PC-3 (cell line): Measurements from ENCODE around the gene CARD10.

Experiments
- CTCF ChIP-seq: fragments of 300-600 bp; sonication (generic); conservative IDR thresholded peaks from 2 replicates; pipeline ENCODE4 v1.5.1; 2017; ENCODE audit warnings: antibody characterized with exemption, low read depth, mild to moderate bottlenecking, low read length
- EZH2 ChIP-seq: fragments of 300-600 bp; sonication (generic); IDR thresholded peaks from one replicate; pipeline ENCODE4 v1.6.1; 2017; ENCODE audit warnings: antibody characterized with exemption, mild to moderate bottlenecking, low read length; ENCODE audit not compliant: unreplicated experiment
- EZH2phosphoT487 ChIP-seq: fragments of 300-600 bp; sonication (generic); IDR thresholded peaks from 2 replicates; pipeline ENCODE4 v1.6.1; 2018; ENCODE audit warnings: mild to moderate bottlenecking, antibody characterized with exemption, low read length, borderline replicate concordance

- no peak for TF ChIP-seq EZH2
- no peak for TF ChIP-seq CTCF
- no peak for TF ChIP-seq EZH2phosphoT487
Observed at GRCh38 chr22:37563153-37564081, 44.2 kb upstream of the CARD10 start.
